CD4-positive, alpha-beta T cell treated with Interleukin-2 at 100 ng/mL for 4 hours (primary cell): Measurements from ENCODE around the gene PCDH9.
"Not testable (repeated sequence)": the region's sequence is repeated elsewhere in the genome, so short reads cannot be mapped to it uniquely, and the experiment has no call there.

ENCODE experiments used
- DNase-seq: peaks from one replicate; pipeline ENCODE4 v3.0.0-alpha.2; 2020; ENCODE audit warnings: low spot score

Gene PCDH9

GRCh38 chr13:66341635-66342377 lies 888.3 kb downstream of the PCDH9 start:
- no peak for DNase-seq

DNA sequence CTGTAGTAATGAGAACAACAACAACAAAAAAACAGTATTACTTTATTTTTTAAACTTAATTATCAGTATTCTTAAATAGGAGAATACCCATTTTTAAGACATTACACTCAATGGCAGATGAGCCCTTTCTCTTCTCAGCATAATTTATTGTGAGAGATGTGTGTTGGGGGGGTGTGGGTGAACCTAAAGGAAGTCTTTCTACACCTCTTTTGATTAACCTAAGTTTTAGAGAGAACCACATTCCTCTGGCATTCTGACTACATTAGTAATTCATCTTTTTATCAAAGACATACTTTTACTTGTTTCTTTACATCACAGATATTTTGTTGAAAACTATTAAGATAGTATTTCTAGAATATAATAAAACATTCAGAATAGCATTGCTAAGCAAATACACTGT lies 890.9 kb downstream of the PCDH9 start:
- no peak for DNase-seq

- DNase-seq, result no peak
Observed at GRCh38 chr13:66338542-66338941, 891.6 kb downstream of the PCDH9 start.

DNA sequence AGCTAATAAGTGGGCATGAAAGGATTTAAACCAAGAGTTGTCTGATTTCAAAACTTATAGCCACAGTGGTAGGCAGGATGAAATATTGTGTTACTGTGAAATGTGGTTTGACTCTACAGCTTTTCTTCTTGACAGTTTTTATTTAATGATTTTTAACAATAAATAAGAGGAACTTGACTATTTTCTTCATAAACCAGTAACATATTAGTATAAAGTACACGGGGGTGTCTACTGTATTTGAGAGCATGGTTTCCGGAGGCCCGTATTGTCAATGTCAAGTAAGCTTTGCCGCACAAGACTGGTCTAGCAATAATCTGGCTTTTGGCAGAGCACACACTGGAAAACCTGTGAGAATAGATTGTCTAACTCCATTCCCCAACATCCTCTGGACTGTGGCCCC lies 894.5 kb downstream of the PCDH9 start:
- no peak for DNase-seq

GRCh38 chr13:66329988-66330451 lies 900.1 kb downstream of the PCDH9 start:
- DNase-seq, result no peak

GRCh38 chr13:66328476-66328875 lies 901.7 kb downstream of the PCDH9 start:
- no peak for DNase-seq

- no peak for DNase-seq
Observed at GRCh38 chr13:66323745-66324347, 906.3 kb downstream of the PCDH9 start.

- DNase-seq, result no peak
Observed at GRCh38 chr13:66322936-66323335, 907.2 kb downstream of the PCDH9 start.

GRCh38 chr13:66322193-66322740 lies 907.9 kb downstream of the PCDH9 start:
- no peak for DNase-seq

DNA sequence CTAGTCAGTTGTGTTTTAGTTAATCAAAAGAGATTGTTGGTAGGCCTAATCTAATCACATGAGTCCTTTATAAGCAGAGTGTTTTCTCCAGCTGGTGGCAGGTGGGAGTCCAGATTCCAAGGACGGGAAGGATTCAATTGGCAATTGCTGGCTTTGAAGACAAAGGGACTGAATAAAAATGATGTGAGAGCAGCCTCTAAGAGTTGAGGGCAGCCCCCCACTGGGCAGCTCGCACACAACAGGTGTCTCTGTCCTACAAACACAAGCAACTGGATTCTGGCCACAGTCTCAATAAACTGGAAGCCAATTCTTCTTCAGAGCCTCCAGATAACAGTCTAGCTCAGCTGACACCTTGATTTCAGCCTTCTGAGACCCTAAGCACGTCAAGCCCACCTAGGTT lies 915.2 kb downstream of the PCDH9 start:
- DNase-seq, result no peak

DNA sequence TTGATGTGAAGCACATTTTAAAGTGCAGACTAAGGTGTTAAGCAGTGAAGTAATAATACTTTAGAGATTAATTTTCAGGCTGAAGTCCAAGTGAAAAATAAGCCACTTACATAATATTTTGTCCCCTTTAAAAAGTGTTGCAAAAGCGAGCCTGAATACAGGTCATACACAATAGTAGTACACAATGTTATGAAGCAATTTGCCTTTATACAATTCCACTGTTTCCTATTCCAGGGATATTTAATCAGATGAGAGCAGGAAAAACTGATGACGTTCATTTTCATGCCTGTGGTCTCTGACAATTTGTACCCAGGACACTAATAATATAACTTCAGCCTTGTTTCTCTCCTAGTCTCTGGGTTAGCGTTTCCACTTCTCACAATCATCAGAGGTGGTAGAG lies 916.7 kb downstream of the PCDH9 start:
- DNase-seq, result no peak

GRCh38 chr13:66312312-66313087 lies 917.6 kb downstream of the PCDH9 start:
- no peak for DNase-seq

DNA sequence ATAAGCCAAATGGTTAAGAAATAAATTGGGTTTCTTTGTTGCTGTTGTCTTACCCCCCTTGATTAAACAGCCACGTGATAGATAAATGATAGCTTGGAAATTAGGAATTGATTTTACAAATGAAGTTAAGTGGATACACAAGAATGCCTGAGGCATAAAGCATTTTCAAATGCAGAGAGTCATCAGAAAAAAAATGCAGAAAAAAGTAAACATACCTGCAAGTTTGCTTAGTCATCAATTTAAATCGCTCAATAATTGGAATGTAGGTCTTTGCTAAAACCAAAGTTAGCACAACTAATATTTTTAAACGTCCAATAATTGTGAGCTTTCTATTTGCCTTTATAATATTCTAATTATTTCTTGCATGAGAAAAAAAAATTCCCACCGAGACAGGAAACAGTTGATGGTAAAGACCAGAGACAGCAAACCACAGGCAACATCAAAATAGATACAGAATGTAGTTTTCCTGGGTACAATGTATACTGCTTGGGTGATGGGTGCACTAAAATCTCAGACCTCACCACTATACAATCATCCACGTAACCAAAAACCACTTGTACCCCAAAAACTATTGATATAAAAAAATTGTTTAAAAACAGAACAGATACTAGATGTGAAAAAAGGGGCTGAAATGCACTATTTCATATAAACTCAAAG lies 924.0 kb downstream of the PCDH9 start:
- DNase-seq, result no peak

GRCh38 chr13:66301482-66301881 lies 928.7 kb downstream of the PCDH9 start:
- DNase-seq, result no peak

DNA sequence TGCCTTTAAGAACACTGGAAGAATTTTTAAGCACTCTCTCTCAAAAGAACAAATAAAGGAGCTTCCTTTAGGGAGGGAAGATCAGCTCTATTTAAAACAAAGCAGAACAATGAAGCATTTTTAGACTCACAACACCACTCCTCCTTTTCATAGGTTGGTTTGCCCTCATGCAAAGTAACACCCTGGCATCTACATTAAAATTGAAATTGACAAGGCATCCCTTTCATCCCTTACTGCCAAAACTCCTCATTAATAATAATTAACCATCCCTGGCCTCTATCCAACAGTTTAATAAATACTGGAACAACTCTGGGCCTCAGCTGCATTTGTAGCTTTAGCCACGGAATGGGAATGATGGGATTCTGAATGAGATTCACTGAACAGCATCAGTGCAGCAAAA lies 929.1 kb downstream of the PCDH9 start:
- no peak for DNase-seq

DNA sequence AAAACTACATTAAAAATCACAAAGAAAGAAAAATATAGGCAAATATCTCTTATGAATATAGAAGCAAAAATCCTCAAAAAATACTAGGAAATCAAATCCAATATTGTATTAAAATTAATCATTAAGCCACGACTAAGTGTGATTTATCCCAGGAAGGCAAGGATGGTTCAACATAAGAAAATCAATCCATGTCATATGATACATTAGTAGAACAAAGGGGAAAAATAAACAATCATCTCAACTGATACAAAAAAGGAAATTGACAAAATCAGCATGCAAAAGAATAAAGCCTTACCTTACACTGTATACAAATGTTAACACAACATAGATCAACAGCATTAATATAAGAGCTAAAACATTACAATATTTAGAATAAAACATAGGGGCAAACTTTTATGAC lies 933.3 kb downstream of the PCDH9 start:
- no peak for DNase-seq

DNA sequence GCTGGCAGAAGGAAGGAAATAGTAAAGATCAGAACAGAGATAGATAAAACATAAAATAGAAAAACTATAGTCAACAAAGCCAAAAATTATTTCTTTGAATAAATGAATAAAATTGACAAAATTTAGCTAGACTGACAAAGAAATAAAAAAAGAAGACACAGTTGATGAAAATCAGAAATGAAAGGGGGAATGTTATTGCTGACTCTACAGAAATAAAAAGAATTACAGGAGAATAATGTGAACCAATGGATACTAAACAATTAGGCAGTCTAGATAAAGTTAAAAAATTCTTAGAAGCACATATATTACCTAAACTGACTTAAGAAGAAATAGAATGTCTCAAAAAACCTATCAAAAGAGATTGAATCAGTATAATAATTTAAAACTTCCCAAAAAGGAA lies 933.8 kb downstream of the PCDH9 start:
- no peak for DNase-seq

- DNase-seq, result not testable (repeated sequence)
Observed at GRCh38 chr13:66286806-66287205, 943.3 kb downstream of the PCDH9 start.

DNA sequence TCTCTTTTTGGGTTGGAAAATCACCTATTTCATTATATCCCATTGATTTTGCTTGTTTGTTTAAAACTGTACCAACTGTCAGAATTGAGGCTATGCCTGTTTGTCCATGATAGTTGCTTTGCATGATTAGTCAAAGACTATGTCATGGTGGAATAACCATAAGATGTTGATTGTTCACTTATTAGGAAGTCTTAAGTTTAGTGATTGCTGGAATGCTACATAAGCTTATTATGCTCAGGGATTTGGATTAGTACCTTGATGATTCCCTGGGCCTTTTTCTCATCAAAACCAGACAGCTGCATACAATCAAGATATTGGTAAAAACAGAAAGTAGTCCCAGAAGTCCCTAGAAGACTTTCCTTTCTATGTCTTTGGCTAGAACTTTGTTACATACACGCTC lies 954.7 kb downstream of the PCDH9 start:
- no peak for DNase-seq

DNA sequence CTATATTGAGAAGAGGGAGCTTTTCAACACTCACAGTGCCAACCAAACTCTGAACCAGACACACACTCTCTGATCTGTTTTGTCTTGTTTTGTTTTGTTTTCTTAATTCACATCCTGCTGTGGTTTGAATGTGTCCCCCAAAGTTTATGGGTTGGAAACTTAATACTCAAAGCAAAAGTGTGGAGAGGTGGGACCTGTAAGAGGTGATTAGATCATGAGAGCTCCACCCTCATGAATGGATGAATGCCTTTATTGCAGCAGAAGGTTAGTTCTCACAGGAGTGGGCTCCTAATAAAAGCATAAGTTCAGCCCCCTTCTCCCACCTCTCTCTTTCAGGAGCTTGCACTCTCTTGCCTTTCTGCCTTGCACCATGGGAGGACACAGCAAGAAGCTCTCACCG lies 957.1 kb downstream of the PCDH9 start:
- DNase-seq, result no peak

- DNase-seq, result no peak
Observed at GRCh38 chr13:66266761-66267160, 963.4 kb downstream of the PCDH9 start.

DNA sequence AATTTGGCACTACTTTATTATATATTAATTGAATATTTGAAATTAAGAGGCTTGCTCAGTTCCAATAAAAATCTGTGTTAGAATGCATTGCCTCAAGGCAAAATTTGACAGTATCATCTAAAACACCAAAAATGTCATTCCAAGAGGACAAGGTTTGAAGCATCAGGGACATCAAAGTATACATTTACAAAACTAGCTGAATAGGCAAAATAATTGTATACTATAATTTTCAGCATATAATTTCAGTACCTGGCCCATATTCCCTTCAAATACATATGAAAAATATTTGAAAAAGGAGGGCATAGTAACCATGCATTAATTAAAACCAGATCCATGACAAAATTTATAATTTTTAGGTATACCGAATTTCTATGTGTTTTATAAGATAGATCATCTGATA lies 963.8 kb downstream of the PCDH9 start:
- DNase-seq, result no peak
